GM12878 (cell line): ENCODE measurements around the gene APOM. TPM values are rescaled to one million over a fixed set of nuclear protein-coding genes. Genes with fewer than 3 reads are reported as not detected.

ENCODE experiments used
- ATAC-seq: fragments of 200-7000 bp; cut with Tn5 transposase; 3 replicates; pipeline ENCODE4 v1.9.1; 2020; ENCODE audit warnings: mild to moderate bottlenecking, moderate library complexity
- BruUV-seq: library from RNA; stranded (reverse); fragments of 400-500 nt; replicated peaks from 2 replicates; lab custom pipeline; 2021; lab: Mats Ljungman, UMichigan
- CTCF ChIA-PET: fragments of 300-600 bp; sonication (Branson Sonifier 250); formaldehyde crosslinking; extraction: SDS; loops from one replicate; lab custom pipeline; 2021; ENCODE audit warnings: inconsistent platforms; lab: Yijun Ruan, JAX
- POLR2A ChIA-PET: fragments of 350-600 bp; formaldehyde crosslinking; extraction: SDS; loops from one replicate; lab custom pipeline; 2021; ENCODE audit warnings: inconsistent platforms; lab: Charles Lee
- RAD21 ChIA-PET: fragments of 300-600 bp; sonication (Branson Sonifier 250); formaldehyde crosslinking; loops from one replicate; lab custom pipeline; 2023; ENCODE audit warnings: antibody characterized with exemption; ENCODE audit not compliant: unreplicated experiment; lab: Charles Lee
- SMC1A ChIA-PET: fragments of 300-600 bp; sonication (Branson Sonifier 250); formaldehyde crosslinking; loops from one replicate; lab custom pipeline; 2023; ENCODE audit not compliant: unreplicated experiment, uncharacterized antibody; lab: Charles Lee
- DNase-seq: peaks from one replicate; pipeline ENCODE4 v3.0.0-alpha.2; 2011; ENCODE audit warnings: low read depth, low spot score
- FAIRE-seq: peaks from 3 replicates; lab custom pipeline; 2011; peaks lifted over from hg19 to GRCh38; lab: Jason Lieb, UNC
- H2AFZ ChIP-seq: 2 replicates; pipeline ENCODE4 v1.6.0; 2011; ENCODE audit warnings: low read depth, low read length, control low read depth; ENCODE audit not compliant: control insufficient read depth
- H3K27ac ChIP-seq: 2 replicates; pipeline ENCODE4 v1.5.1; 2011; ENCODE audit warnings: control low read depth; ENCODE audit not compliant: control insufficient read depth, insufficient read depth
- H3K27me3 ChIP-seq, 2 experiments: replicated peaks in 1 of 2; 2 replicates each; pipeline versions ENCODE4 v1.6.0 to v1.6.1; 2011; ENCODE audit warnings: low read length in 1 of 2; ENCODE audit not compliant: control insufficient read depth in 2 of 2, insufficient read depth in 2 of 2
- H3K36me3 ChIP-seq, 2 experiments: 2 replicates each; pipeline ENCODE4 v1.5.1; 2011; ENCODE audit warnings: low read length in 1 of 2; ENCODE audit not compliant: control insufficient read depth in 2 of 2, insufficient read depth in 2 of 2
- H3K4me1 ChIP-seq: 2 replicates; pipeline ENCODE4 v1.6.1; 2011; ENCODE audit warnings: mild to moderate bottlenecking, low read length, moderate library complexity, mixed read lengths; ENCODE audit not compliant: control insufficient read depth, insufficient read depth
- H3K4me2 ChIP-seq: 2 replicates; pipeline ENCODE4 v1.6.0; 2011; ENCODE audit warnings: control low read depth; ENCODE audit not compliant: control insufficient read depth, insufficient read depth
- H3K4me3 ChIP-seq: fragments of 200-600 bp; sonication (generic); 2 replicates; pipeline ENCODE4 v1.5.1; 2016
- H3K79me2 ChIP-seq: 2 replicates; pipeline ENCODE4 v1.6.0; 2011; ENCODE audit warnings: low read length; ENCODE audit not compliant: control insufficient read depth, insufficient read depth
- H3K9ac ChIP-seq: 2 replicates; pipeline ENCODE4 v1.8.0; 2011; ENCODE audit warnings: low read length, control low read depth, mixed read lengths; ENCODE audit not compliant: control insufficient read depth, insufficient read depth
- H3K9me3 ChIP-seq: replicated peaks from 3 replicates; pipeline ENCODE4 v1.5.1; 2011; ENCODE audit warnings: mild to moderate bottlenecking, low read length; ENCODE audit not compliant: control insufficient read depth, insufficient read depth
- H4K20me1 ChIP-seq: 2 replicates; pipeline ENCODE4 v1.6.0; 2011; ENCODE audit not compliant: control insufficient read depth, insufficient read depth
- KLF5 ChIP-seq: fragments of 450-650 bp; IDR thresholded peaks from 2 replicates; pipeline ENCODE4 v1.6.1; 2014; ENCODE audit warnings: mild to moderate bottlenecking; ENCODE audit not compliant: partially characterized antibody
- MEF2B ChIP-seq: fragments of 450-650 bp; IDR thresholded peaks from 2 replicates; pipeline ENCODE4 v1.6.1; 2018; ENCODE audit warnings: mild to moderate bottlenecking, moderate library complexity; ENCODE audit not compliant: partially characterized antibody, poor library complexity, severe bottlenecking
- WGBS: methylation state at CpG from one replicate; pipeline ENCODE4 v1.1.6; 2016; ENCODE audit warnings: low lambda C conversion rate; ENCODE audit not compliant: insufficient replicate concordance, insufficient coverage; ENCODE audit errors: missing lambda C conversion rate; 5-methylcytosine and 5-hydroxymethylcytosine counted together
- in situ Hi-C: fragments of 300-500 bp; cut with MboI; formaldehyde crosslinking; loops from 9 replicates; pipeline ENCODE4 v1.14.3; 2018; ENCODE audit warnings: mixed read lengths
- intact Hi-C: fragments of 100-400 bp; cut with micrococcal nuclease; formaldehyde crosslinking; loops from one replicate; pipeline ENCODE4 v1.14.2; 2022; ENCODE audit not compliant: unreplicated experiment
- polyA plus RNA-seq, 11 experiments: library from polyadenylated mRNA; depleted of rRNA in 4 of 11; unstranded in 6 of 11; stranded (reverse) in 5 of 11; fragments of >200 nt; fragmentation: Nextera tagmentation in 4 of 11; fragmentation: Illumina TruSeq in 1 of 11; extraction: Ambion mirVana in 4 of 11; extraction: Trizol in 1 of 11; gene quantifications; 1 replicate in 1 of 11; 2 replicates in 10 of 11; pipeline versions ENCODE4 v1.2.1 to v1.2.3, GENCODE V29; 2011 to 2016; ENCODE audit warnings: inconsistent platforms in 2 of 11, missing spikeins in 2 of 11, low read depth in 1 of 11
- total RNA-seq, 4 experiments: library from RNA; depleted of rRNA in 3 of 4; stranded (reverse); fragments of >200 nt in 3 of 4; fragmentation: Illumina TruSeq in 1 of 4; extraction: Trizol in 1 of 4; gene quantifications; 2 replicates each; pipeline versions ENCODE4 v1.2.1 to v1.2.3, GENCODE V29; 2013 to 2021

Gene APOM
- total and polyA plus RNA-seq, 10 of the 15 experiments (the other 5 are each of a cell fraction or from before 2014, with no cell fraction given) = 4.0 to 14.1 (median 7.1) TPM

DNA sequence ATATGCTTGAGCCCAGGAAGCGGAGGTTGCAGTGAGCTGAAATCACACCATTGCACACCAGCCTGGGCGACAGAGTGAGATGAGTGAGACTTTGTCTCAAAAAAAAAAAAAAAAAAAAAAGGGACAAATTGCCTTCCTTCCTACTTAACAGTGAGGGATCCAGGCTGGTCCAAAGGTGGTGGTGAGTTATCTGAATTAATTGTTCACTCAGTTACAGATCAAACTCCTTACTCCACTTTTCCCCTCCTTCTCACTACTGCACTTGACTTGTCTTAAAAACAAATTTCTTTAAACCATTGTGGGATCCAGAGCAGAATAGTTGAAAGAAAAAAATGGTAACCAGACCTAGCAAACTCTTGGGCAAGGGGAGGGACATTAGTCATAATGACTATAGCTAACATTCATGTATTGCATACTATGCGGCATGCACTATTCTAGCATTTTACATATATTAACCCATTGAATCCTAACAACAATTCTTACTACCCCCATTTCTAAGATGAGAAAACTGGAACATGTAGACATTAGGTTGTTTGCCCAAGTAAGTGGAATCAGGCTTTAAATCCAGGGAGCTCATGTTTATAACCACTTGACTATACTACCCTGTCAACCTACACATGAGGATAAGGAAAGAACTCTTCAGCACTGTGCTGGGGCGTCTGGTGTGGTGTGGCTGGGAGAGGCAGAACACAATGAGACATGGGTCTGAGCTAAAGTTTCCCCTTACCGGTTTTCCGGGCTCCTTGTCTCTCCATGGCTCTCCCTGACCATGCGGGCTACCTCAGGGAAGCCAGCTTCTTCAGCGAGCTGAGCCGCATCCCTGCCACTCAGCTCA lies 7.6 kb downstream of the APOM start:
- H3K27ac ChIP-seq = peak overlapping the region; percentile 94; the same call in 1 of the 2 replicates
- 84% methylated on average over 9 of the region's 9 CpGs for WGBS
- H3K4me1 ChIP-seq = peaks cover 48% of the 10 kb centered on the region
- ATAC-seq = no peak
- ChIA-PET RAD21 (interaction anchor here (0.6 to 1.4 kb wide), 3 partner anchors 10 to 652 kb away, joined by 3 to 4 read pairs (median 3); partner anchors contain the start of gene AIF1), SMC1A (interaction anchor here (0.7 to 2.6 kb wide), 3 partner anchors 10 to 72 kb away, joined by 3 to 31 read pairs (median 3); partner anchors contain the start of genes APOM, BAG6 and CLIC1), CTCF (interaction anchor here (0.6 to 2.3 kb wide), 8 partner anchors 9 to 75 kb away, joined by 3 to 15 read pairs (median 4); partner anchors contain the start of genes BAG6 and LY6G5C), POLR2A (interaction anchor here (0.5 to 5.9 kb wide), 14 partner anchors 10 to 200 kb away, joined by 3 to 107 read pairs (median 5); partner anchors contain the start of genes ABHD16A, APOM, BAG6 and NCR3)
- H3K4me3 ChIP-seq = peak overlapping the region; percentile 93; the same call in 1 of the 2 replicates
- no peaks in the 10 kb centered on the region for H3K27me3 ChIP-seq
- no peak for DNase-seq
- in situ Hi-C loops (no loop called here), intact Hi-C loops (no loop called here)
- H3K79me2 ChIP-seq = peaks cover 70% of the 10 kb centered on the region
- TF ChIP-seq MEF2B (no peak), KLF5 (peak; percentile 18)
- H3K9ac ChIP-seq = peak overlapping the region; percentile 89
- H3K9me3 ChIP-seq = no peaks in the 10 kb centered on the region; the same call in 2 of the 3 replicates
- BruUV-seq = no TSS peak
- FAIRE-seq = no peak
- no peaks in the 10 kb centered on the region for H4K20me1 ChIP-seq
- H3K36me3 ChIP-seq = peaks cover 2 to 18% of the 10 kb centered on the region in 2 experiments; a peak in 3 of 4 replicates
- no peak overlapping the region for H2AFZ ChIP-seq
- peak overlapping the region; percentile 78 for H3K4me2 ChIP-seq
